Right lobe of liver (tissue), 6 donors: ENCODE data around the gene CAMTA1. TPM values are rescaled to one million over a fixed set of nuclear protein-coding genes. Genes with fewer than 3 reads are reported as not detected.

Experiments
- ATAC-seq, 4 donors: fragments of 200-7000 bp; cut with Tn5 transposase; one replicate each; pipeline ENCODE4 v1.9.1; 2020; ENCODE audit warnings: mild to moderate bottlenecking in 4 of 4, moderate library complexity in 4 of 4
- DNase-seq, 3 donors: peaks; one replicate each; pipeline ENCODE4 v3.0.0-alpha.2; 2020
- H3K27ac ChIP-seq, 3 donors: fragments of 200-600 bp; one replicate each; pipeline ENCODE4 v1.8.0; 2022
- H3K27me3 ChIP-seq, 2 donors: fragments of 200-600 bp; one replicate each; pipeline ENCODE4 v1.8.0; 2022
- H3K36me3 ChIP-seq, 4 donors: fragments of 200-600 bp; sonication (generic) in 1 of 4; one replicate each; pipeline versions ENCODE4 v1.5.1 to v1.8.0; 2017 to 2022; ENCODE audit warnings: control low read depth in 1 of 4
- H3K4me1 ChIP-seq, 4 donors: fragments of 200-600 bp; sonication (generic) in 1 of 4; one replicate each; pipeline versions ENCODE4 v1.5.1 to v1.8.0; 2017 to 2022; ENCODE audit warnings: control low read depth in 1 of 4
- H3K4me3 ChIP-seq, 3 donors: fragments of 200-600 bp; one replicate each; pipeline ENCODE4 v1.8.0; 2022
- H3K9me3 ChIP-seq, 4 donors: fragments of 200-600 bp; sonication (generic) in 1 of 4; one replicate each; pipeline versions ENCODE4 v1.5.1 to v1.8.0; 2017 to 2022; ENCODE audit warnings: control low read depth in 1 of 4
- CTCF ChIP-seq, 4 donors: fragments of 200-600 bp in 3 of 4; fragments of 450-650 bp in 1 of 4; IDR thresholded peaks; one replicate each; pipeline versions ENCODE4 v1.5.1 to v1.8.0; 2016 to 2022; ENCODE audit warnings: antibody characterized with exemption in 4 of 4, mild to moderate bottlenecking in 2 of 4
- POLR2A ChIP-seq: fragments of 450-650 bp; IDR thresholded peaks from one replicate; pipeline ENCODE4 v1.6.1; 2017; ENCODE audit warnings: antibody characterized with exemption, mild to moderate bottlenecking
- WGBS: methylation state at CpG from one replicate; pipeline ENCODE4 v1.1.6; 2018; ENCODE audit warnings: low coverage, low lambda C conversion rate; ENCODE audit not compliant: insufficient coverage; ENCODE audit errors: missing lambda C conversion rate; 5-methylcytosine and 5-hydroxymethylcytosine counted together
- intact Hi-C, 2 donors: fragments of 100-400 bp; cut with DNase I; formaldehyde crosslinking; loops; one replicate each; pipeline versions ENCODE4 v1.11.2 to v1.14.1; 2022
- total RNA-seq, 6 experiments: library from RNA; depleted of rRNA in 2 of 6; stranded (reverse); fragments of >200 nt in 2 of 6; fragmentation: NEBNext Ultra II Directional in 3 of 6; extraction: Animal tissue kit (Norgen Biotek cat#: 25700) in 3 of 6; gene quantifications; one replicate each; pipeline versions ENCODE4 v1.1.0 to v1.2.4, GENCODE V29; 2016 to 2023
- donor health status: DM: no; HTN: yes; CAD: no.
- donor health status: DM: no; HTN: no; CAD: no.
- donor health status: DM: no; HTN: no; CAD: no.
- donor health status: DM: no; HTN: yes; CAD: no.
- donor health status: DM: no; HTN: yes; CAD: no.

CAMTA1 gene
- total RNA-seq, 6 experiments from 2014 or later = 32.3 to 49.4 (median 37.2) TPM

- Histone ChIP-seq H3K36me3 (no peaks in the 10 kb centered on the region), H3K4me3 (no peak overlapping the region), H3K9me3 (no peaks in the 10 kb centered on the region), H3K27ac (no peak overlapping the region), H3K4me1 (peaks cover 0 to 6% (median 0%) of the 10 kb centered on the region in 4 donors), H3K27me3 (no peaks in the 10 kb centered on the region)
- DNase-seq (no peak), ATAC-seq (no peak)
- WGBS = 70% methylated on average over 4 of the region's 8 CpGs
- intact Hi-C loops = no loop called here
- no peak for TF ChIP-seq POLR2A
- no peak for TF ChIP-seq CTCF (IDR thresholded peaks at IDR 0.05)
These were observed 229.3 kb downstream of the CAMTA1 start for GRCh38 chr1:7014640-7014930.

- ATAC-seq (no peak), DNase-seq (no peak)
- intact Hi-C loops = no loop called here
- Histone ChIP-seq H3K9me3 (no peaks in the 10 kb centered on the region), H3K4me3 (no peak overlapping the region), H3K36me3 (no peaks in the 10 kb centered on the region), H3K27me3 (no peaks in the 10 kb centered on the region), H3K27ac (no peak overlapping the region), H3K4me1 (peaks cover 0 to 7% (median 0%) of the 10 kb centered on the region in 4 donors)
- WGBS = 93% methylated on average over 7 of the region's 7 CpGs
- TF ChIP-seq POLR2A (no peak), CTCF (IDR thresholded peaks at IDR 0.05) (no peak)
These were observed 229.8 kb downstream of the CAMTA1 start for GRCh38 chr1:7015022-7015421.

GRCh38 chr1:7018351-7018750 is 233.1 kb downstream of the CAMTA1 start:
- DNase-seq = no peak
- H3K4me3 ChIP-seq = no peak overlapping the region
- 94% methylated on average over 6 of the region's 7 CpGs for WGBS

GRCh38 chr1:7018826-7019225 is 233.6 kb downstream of the CAMTA1 start:
- no peak for DNase-seq
- Histone ChIP-seq H3K27me3 (no peaks in the 10 kb centered on the region), H3K4me3 (no peak overlapping the region), H3K9me3 (no peaks in the 10 kb centered on the region), H3K36me3 (no peaks in the 10 kb centered on the region), H3K4me1 (peaks cover 0 to 7% (median 0%) of the 10 kb centered on the region in 4 donors), H3K27ac (peak overlapping the region in 1 of 3 donors; percentile 11)
- intact Hi-C loops = no loop called here
- WGBS = 100% methylated on average over 1 of the region's 14 CpGs
- ATAC-seq = no peak
- TF ChIP-seq POLR2A (no peak), CTCF (IDR thresholded peaks at IDR 0.05) (no peak)

More at GRCh38 chr1:7018351-7018750, 233.1 kb downstream of the CAMTA1 start:
- no peak for TF ChIP-seq CTCF (IDR thresholded peaks at IDR 0.05)
- no peak for TF ChIP-seq POLR2A
- intact Hi-C loops = no loop called here
- no peak for ATAC-seq
- Histone ChIP-seq H3K36me3 (no peaks in the 10 kb centered on the region), H3K27me3 (no peaks in the 10 kb centered on the region), H3K9me3 (no peaks in the 10 kb centered on the region), H3K4me1 (peaks cover 0 to 7% (median 0%) of the 10 kb centered on the region in 4 donors), H3K27ac (no peak overlapping the region)

GRCh38 chr1:7019510-7019909 is 234.3 kb downstream of the CAMTA1 start:
- WGBS = 35% methylated on average over 9 of the region's 9 CpGs
- intact Hi-C loops = no loop called here
- ATAC-seq (peak; percentile 70 to 93 (median 75)), DNase-seq (peak in 1 of 3 donors; percentile 45)
- peak overlapping the region in 1 of 3 donors; percentile 11 for H3K27ac ChIP-seq
- no peaks in the 10 kb centered on the region for H3K36me3 ChIP-seq
- no peak overlapping the region for H3K4me3 ChIP-seq
- H3K9me3 ChIP-seq = no peaks in the 10 kb centered on the region
- no peaks in the 10 kb centered on the region for H3K27me3 ChIP-seq
- TF ChIP-seq POLR2A (no peak), CTCF (IDR thresholded peaks at IDR 0.05) (no peak)
- peaks cover 0 to 7% (median 0%) of the 10 kb centered on the region in 4 donors for H3K4me1 ChIP-seq
